A204.1 (cell line): ENCODE measurements around the gene KRT84.
"Not testable (repeated sequence)": the region's sequence is repeated elsewhere in the genome, so short reads cannot be mapped to it uniquely, and the experiment has no call there.

Experiments
- FAIRE-seq: peaks from 2 replicates; lab custom pipeline; 2012; peaks lifted over from hg19 to GRCh38; lab: Jason Lieb, UNC

Gene KRT84

DNA sequence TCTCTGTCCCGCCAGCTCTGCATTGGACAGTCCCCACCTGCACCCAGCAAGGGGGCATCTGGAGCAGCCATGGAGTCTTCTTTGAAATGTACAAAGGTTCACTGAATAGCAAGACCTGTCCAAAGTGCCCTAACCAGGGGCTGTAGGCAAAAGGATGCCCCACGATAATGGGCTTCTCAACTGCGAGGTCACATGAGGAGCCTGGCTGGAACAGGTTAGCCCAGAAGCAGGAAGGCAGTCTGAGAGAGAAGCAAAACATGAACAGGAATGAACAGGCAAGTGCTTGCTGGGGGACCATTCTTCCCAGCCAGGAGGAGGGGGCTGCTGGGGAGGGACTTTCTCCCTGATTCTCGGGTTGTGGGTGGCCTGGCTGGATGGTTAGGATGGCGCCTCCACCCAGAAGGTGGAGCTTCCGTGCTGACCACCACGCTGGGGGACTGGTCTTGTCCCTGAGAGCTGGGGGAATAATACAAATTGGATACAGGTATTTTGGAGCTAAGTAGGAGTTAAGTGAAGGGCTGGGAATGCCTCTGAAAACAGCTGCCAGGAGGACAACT lies 25.3 kb downstream of the KRT84 start:
- FAIRE-seq: no peak

- FAIRE-seq: no peak
These were observed 25.8 kb downstream of the KRT84 start for GRCh38 chr12:52359621-52360061.

- FAIRE-seq: no peak
These were observed 26.7 kb downstream of the KRT84 start for GRCh38 chr12:52358575-52359350.

DNA sequence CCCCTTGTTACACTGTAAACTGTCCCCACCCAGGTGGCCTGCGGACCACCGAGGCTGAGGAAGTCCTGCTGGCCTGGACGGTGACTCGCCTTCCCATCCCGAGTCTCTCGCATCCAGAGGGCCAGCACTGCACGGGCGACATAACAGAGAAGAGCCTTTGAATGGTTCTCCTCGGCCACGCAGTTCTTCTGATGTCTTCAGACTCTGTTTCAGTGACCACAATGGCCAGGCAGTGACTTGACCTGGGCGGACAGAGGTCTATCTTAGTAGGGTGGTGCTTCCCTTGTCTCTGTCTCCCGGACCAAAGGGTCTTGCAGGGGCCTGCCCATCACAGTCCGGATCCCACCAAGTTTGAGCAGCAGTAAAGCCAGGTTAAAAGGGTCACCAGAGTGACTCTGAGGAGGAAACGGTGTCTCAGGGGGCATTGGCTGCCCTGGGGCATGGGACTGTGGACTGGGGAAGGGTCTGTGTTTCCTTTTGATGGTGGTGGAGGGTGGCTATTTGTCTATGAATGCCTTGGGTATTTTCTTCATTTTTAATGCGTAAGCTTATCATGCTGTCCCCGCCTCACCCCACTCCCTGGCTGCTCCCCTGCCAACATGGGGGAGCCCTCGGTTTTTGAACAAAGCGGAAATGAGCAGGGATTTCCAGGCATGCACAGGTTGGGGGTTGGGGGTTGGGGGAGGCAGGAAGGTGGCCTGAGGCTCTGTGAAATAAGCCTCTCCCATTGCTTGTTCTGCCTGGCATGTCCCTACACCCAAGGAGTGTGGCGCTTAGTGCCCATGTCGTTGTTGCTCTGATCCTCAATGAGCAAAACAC lies 28.5 kb downstream of the KRT84 start:
- no peak for FAIRE-seq

DNA sequence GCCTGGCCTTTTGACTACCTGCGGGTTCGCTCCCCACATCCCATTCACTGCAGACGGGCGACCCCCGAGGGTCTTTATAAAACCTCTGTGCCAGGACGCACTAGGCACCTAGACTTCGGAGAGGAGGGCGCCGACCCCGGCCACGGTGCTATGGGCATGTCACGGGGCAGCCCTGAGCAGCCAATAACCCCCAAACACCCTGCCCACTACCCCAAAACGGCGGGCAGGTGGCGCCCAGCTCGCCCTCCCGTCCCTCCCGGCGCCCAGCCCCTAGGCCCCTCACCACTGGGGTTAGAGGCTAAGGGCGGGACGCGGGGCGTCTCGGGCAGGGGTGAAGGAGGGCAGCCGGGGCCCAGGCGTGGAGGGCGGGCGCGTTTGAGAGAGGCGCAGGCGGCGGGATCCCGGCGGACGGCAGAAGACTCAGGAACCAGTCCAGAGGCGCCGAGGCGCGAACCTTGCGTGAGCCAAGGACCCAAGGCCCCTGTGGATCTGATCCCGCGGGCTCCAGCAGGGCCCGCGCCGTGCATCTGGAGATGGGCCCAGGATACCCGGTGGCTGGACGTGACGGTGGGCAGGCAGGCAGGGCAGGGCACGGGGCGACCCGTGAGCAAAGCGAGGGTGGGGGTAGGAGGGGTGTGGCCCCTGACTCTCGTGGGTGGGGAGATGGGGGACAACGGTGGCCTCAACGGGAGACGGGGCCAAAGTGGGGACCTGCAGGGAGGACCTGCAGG lies 29.3 kb downstream of the KRT84 start:
- FAIRE-seq: no peak

GRCh38 chr12:52355176-52355575 lies 30.3 kb downstream of the KRT84 start:
- FAIRE-seq: no peak

GRCh38 chr12:52354200-52354599 lies 31.3 kb downstream of the KRT84 start:
- no peak for FAIRE-seq

- no peak for FAIRE-seq
These were observed 31.7 kb downstream of the KRT84 start for GRCh38 chr12:52353766-52354165.

- FAIRE-seq: no peak
These were observed 32.5 kb downstream of the KRT84 start for GRCh38 chr12:52352951-52353350.

GRCh38 chr12:52351196-52352059 lies 34.0 kb downstream of the KRT84 start:
- FAIRE-seq: no peak

- FAIRE-seq: no peak
These were observed 34.7 kb downstream of the KRT84 start for GRCh38 chr12:52350786-52351185.

GRCh38 chr12:52350021-52350620 lies 35.3 kb downstream of the KRT84 start:
- no peak for FAIRE-seq

DNA sequence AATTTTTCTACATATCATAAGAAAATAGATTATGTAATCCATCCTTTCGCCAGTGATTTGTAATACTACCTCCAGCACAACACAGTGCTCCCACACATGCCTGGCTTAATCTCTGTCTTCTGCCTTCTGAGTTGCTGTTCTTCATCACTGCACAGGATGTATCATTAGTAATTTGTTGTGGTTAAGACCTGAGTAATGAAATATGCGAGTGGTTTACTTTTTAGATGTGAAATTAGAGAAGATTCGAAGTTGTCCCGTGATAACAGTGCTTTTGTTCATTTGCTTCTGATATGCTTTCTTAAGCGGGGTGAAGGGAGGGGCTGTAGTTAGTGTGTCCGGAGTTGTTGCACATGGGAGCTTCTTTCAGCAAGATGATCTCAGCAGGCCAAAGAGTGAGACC lies 36.3 kb downstream of the KRT84 start:
- FAIRE-seq: no peak

GRCh38 chr12:52347551-52348510 lies 37.6 kb downstream of the KRT84 start:
- no peak for FAIRE-seq

DNA sequence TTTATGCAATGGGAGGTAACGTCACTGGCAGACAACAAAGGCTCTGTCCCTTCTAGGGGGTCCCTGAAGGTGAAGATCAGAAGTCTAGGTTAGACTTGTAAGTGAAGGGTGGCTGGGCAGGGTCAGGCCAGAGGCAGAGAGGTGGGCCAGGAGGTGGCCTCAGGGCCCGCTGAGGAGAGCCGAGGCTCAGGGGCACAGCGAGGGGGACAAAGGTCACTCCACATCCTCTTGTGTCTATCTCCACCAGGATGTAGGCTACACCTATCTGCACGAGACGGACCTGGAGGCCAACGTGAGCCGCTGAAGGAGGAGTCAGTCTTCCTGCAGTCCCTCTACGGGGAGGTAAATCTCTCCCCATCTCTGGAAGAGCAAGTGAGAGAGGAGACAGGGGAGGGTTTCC lies 38.4 kb downstream of the KRT84 start:
- no peak for FAIRE-seq

DNA sequence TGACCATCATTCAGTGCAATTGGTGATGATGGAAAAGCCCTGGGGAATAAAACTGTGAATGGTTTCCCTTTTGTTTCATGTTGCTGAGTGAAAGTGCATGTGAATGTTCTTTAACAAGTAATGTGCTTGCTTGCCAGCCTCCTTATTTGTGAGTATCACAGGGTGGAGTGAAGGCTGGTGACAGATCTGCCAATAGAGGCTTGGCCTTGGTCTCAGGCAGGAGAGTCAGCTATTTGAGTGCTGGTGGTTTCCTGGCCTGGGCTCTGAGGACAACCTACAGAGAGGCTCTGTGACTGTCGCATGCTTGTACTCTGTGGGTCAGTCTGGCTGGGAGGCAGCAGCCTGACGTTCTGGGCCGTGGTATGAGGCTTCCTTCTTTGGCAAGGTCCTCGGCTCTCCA lies 38.9 kb downstream of the KRT84 start:
- FAIRE-seq: no peak

- FAIRE-seq: not testable (repeated sequence)
These were observed 40.4 kb downstream of the KRT84 start for GRCh38 chr12:52345041-52345440.

DNA sequence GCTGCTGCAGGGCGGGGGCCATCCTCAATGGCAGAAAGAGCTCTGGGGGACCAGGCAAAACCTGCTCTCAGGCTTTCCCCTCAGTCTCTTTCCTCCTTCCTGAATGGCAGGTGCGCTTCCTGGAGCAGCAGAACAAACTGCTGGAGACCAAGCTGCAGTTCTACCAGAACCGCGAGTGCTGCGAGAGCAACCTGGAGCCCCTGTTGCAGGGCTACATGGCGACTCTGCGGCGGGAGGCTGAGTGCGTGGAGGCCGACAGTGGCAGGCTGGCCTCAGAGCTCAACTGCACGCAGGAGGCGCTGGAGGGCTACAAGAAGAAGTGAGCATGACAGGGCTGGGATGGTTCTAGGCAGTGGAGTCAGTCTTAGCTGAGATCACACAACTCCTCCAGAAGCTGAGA lies 41.3 kb downstream of the KRT84 start:
- no peak for FAIRE-seq

- FAIRE-seq: no peak
These were observed 41.9 kb downstream of the KRT84 start for GRCh38 chr12:52343550-52343949.
